Mesothelial cell of epicardium (in vitro differentiated cells): ENCODE data around the gene FOXC1. TPM values are rescaled to one million over a fixed set of nuclear protein-coding genes. Genes with fewer than 3 reads are reported as not detected.
A peak's percentile ranks its signal among the peaks of the same experiment; 100 is the strongest.

Experiments
- DNase-seq, 2 experiments: peaks; one replicate each; pipeline ENCODE4 v3.0.0; 2021; ENCODE audit warnings: low spot score in 2 of 2; ENCODE audit not compliant: unreplicated experiment in 2 of 2
- H3K27ac Mint-ChIP-seq: 2 replicates; pipeline ENCODE4 v1.8.0; 2021; ENCODE audit warnings: mixed read lengths
- H3K27me3 Mint-ChIP-seq: 2 replicates; pipeline ENCODE4 v1.8.0; 2021; ENCODE audit warnings: low read depth, mixed read lengths
- H3K36me3 Mint-ChIP-seq: 2 replicates; pipeline ENCODE4 v1.8.0; 2021; ENCODE audit warnings: mixed read lengths
- H3K4me1 Mint-ChIP-seq: 2 replicates; pipeline ENCODE4 v1.8.0; 2021; ENCODE audit warnings: mixed read lengths
- H3K4me3 Mint-ChIP-seq: 2 replicates; pipeline ENCODE4 v1.8.0; 2021; ENCODE audit warnings: mild to moderate bottlenecking, moderate library complexity, mixed read lengths
- H3K9me3 Mint-ChIP-seq: 2 replicates; pipeline ENCODE4 v1.8.0; 2021; ENCODE audit warnings: mixed read lengths
- total RNA-seq: library from RNA; stranded (reverse); gene quantifications from 3 replicates; pipeline ENCODE4 v1.2.1, GENCODE V29; 2021
- TF ChIP-seq, protein P1 (sequence below): fragments of 200-600 bp; sonication (generic); IDR thresholded peaks from one replicate; pipeline ENCODE4 v1.5.0; 2021; ENCODE audit warnings: antibody characterized with exemption; ENCODE audit not compliant: unreplicated experiment

FOXC1 gene
- total RNA-seq, 1 donor from 2014 or later = 50.5 TPM

- no peak for DNase-seq
- Mint-ChIP-seq H3K36me3 (peaks cover 10% of the 10 kb centered on the region), H3K4me1 (peaks cover 37% of the 10 kb centered on the region), H3K27ac (peak overlapping the region; percentile 67), H3K9me3 (no peaks in the 10 kb centered on the region), H3K27me3 (peaks cover 57% of the 10 kb centered on the region), H3K4me3 (peak overlapping the region; percentile 65)
- TF ChIP-seq, protein P1, sequence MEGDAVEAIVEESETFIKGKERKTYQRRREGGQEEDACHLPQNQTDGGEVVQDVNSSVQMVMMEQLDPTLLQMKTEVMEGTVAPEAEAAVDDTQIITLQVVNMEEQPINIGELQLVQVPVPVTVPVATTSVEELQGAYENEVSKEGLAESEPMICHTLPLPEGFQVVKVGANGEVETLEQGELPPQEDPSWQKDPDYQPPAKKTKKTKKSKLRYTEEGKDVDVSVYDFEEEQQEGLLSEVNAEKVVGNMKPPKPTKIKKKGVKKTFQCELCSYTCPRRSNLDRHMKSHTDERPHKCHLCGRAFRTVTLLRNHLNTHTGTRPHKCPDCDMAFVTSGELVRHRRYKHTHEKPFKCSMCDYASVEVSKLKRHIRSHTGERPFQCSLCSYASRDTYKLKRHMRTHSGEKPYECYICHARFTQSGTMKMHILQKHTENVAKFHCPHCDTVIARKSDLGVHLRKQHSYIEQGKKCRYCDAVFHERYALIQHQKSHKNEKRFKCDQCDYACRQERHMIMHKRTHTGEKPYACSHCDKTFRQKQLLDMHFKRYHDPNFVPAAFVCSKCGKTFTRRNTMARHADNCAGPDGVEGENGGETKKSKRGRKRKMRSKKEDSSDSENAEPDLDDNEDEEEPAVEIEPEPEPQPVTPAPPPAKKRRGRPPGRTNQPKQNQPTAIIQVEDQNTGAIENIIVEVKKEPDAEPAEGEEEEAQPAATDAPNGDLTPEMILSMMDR = no peak
These were observed 1.3 kb upstream of the FOXC1 start for GRCh38 chr6:1608222-1609040.

- Mint-ChIP-seq H3K4me3 (peak overlapping the region; percentile 75), H3K9me3 (no peaks in the 10 kb centered on the region), H3K27ac (peak overlapping the region; percentile 93), H3K36me3 (peaks cover 10% of the 10 kb centered on the region), H3K4me1 (peaks cover 37% of the 10 kb centered on the region), H3K27me3 (peaks cover 53% of the 10 kb centered on the region)
- DNase-seq = peak in 1 of 2 experiments; percentile 73
- TF ChIP-seq, protein P1 = no peak
These were observed 571 bp upstream of the FOXC1 start for GRCh38 chr6:1609041-1609647.

DNA sequence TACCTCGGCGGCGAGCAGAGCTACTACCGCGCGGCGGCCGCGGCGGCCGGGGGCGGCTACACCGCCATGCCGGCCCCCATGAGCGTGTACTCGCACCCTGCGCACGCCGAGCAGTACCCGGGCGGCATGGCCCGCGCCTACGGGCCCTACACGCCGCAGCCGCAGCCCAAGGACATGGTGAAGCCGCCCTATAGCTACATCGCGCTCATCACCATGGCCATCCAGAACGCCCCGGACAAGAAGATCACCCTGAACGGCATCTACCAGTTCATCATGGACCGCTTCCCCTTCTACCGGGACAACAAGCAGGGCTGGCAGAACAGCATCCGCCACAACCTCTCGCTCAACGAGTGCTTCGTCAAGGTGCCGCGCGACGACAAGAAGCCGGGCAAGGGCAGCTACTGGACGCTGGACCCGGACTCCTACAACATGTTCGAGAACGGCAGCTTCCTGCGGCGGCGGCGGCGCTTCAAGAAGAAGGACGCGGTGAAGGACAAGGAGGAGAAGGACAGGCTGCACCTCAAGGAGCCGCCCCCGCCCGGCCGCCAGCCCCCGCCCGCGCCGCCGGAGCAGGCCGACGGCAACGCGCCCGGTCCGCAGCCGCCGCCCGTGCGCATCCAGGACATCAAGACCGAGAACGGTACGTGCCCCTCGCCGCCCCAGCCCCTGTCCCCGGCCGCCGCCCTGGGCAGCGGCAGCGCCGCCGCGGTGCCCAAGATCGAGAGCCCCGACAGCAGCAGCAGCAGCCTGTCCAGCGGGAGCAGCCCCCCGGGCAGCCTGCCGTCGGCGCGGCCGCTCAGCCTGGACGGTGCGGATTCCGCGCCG, 994 bp downstream of the FOXC1 start:
- H3K4me3 Mint-ChIP-seq = peak overlapping the region; percentile 89
- H3K27me3 Mint-ChIP-seq = peaks cover 53% of the 10 kb centered on the region
- DNase-seq = no peak

GRCh38 chr6:1611322-1611571, 1.5 kb downstream of the FOXC1 start:
- H3K36me3 Mint-ChIP-seq = peaks cover 10% of the 10 kb centered on the region
- no peaks in the 10 kb centered on the region for H3K9me3 Mint-ChIP-seq
- H3K27me3 Mint-ChIP-seq = peaks cover 53% of the 10 kb centered on the region
- TF ChIP-seq, protein P1 = no peak
- no peak overlapping the region for H3K4me3 Mint-ChIP-seq
- H3K27ac Mint-ChIP-seq = no peak overlapping the region
- peaks cover 38% of the 10 kb centered on the region for H3K4me1 Mint-ChIP-seq
- DNase-seq = no peak

More for the DNA sequence above, 994 bp downstream of the FOXC1 start:
- Mint-ChIP-seq H3K36me3 (peaks cover 10% of the 10 kb centered on the region), H3K4me1 (peaks cover 37% of the 10 kb centered on the region), H3K9me3 (no peaks in the 10 kb centered on the region), H3K27ac (peak overlapping the region; percentile 94)
- TF ChIP-seq, protein P1 = no peak

- peaks cover 52% of the 10 kb centered on the region for H3K27me3 Mint-ChIP-seq
- H3K9me3 Mint-ChIP-seq = no peaks in the 10 kb centered on the region
- H3K4me3 Mint-ChIP-seq = peak overlapping the region; percentile 95
- peak overlapping the region; percentile 96 for H3K27ac Mint-ChIP-seq
- peaks cover 10% of the 10 kb centered on the region for H3K36me3 Mint-ChIP-seq
- DNase-seq = no peak
- H3K4me1 Mint-ChIP-seq = peaks cover 38% of the 10 kb centered on the region
- TF ChIP-seq, protein P1 = no peak
These were observed 2.0 kb downstream of the FOXC1 start for GRCh38 chr6:1611572-1612298.
